Stimulated activated naive CD4-positive, alpha-beta T cell (primary cell): ENCODE measurements around the gene DNAJC16.
"Not testable (repeated sequence)": the region's sequence is repeated elsewhere in the genome, so short reads cannot be mapped to it uniquely, and the experiment has no call there.

Source experiments
- DNase-seq, 6 experiments: peaks; one replicate each; lab custom pipeline; 2025; lab: John Stamatoyannopoulos, UW

The DNAJC16 gene

DNA sequence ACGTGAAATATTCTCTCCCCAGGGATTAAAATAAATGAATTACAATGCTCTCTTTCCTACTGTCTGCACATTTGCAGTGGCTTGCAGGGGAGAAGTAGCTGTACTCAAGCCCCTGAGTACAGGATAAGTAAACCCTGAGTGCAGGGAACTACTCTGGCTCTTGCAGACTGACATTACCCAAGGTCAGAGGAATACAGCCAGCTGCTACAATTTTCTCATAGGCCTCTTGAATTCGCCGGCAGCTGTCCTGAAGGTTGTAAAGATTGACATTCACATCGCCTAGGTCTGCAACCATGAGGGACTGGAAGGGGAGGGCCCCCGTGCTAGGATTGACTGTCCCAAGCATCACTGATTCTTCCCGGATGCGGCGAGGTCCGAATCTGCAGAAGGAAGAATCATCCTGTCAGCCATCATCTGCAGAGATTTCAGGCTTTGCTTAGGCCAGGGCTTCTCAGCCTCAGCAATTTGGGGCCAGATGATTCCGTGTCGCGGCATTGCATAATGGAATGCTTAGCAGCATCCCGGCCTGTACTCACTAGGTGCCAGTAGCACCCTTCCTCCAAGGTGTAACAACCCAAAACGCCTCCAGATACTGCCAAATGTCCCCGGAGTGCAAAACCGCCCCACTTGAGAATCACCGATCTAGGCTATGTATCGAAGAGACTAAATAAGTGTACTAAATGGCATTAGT is 56.5 kb downstream of the DNAJC16 start:
- no peak for DNase-seq

DNA sequence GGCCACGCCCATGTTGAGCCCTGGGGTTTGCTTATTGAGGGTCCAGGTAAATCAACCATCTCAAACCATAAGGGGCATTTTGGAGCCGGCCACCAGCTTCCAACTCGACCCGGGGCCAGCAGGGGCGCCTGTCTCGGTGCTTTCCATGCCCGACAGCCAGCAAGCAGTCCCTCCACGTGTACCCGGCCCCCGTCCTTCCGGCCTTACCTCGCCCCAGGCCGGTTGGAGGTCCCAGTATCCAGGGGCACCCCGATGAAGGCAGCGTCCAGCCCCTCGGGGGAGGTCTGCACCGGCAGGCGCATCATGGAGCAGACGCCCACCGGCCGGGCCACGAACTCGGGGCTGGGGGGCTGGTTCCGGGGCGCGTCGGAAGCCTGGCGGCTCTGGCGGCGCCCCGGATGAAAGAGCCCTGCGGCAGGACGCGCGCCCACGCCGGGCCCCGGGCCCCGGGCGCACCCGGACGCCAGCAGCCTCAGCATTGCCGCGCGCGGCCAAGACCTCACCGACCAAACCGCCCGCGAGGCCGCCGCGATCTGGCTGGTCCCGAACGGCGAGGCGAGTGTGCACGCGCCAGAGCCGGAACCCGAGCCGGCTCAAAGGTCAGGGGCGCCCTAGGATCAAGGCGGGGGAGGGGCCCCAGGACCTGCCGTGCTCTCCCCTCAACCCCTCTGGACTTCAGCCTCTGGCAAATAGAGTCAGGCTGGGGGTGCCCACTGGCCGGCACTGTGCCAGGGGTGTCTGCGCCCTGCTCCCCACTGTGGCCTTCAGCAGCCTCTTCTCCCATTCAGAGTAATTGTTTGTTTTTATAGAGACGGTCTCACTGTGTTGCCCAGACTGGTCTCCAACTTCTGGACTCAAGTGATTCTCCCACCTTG is 58.1 kb downstream of the DNAJC16 start, which contains the start of gene AGMAT:
AGMAT (minus strand) TSS at position 563 of the 875 bp plus-strand sequence; CDS start at position 479, 84 bp downstream.
- DNase-seq = peak in 5 of 6 experiments; percentile 29 to 72 (median 45)

DNA sequence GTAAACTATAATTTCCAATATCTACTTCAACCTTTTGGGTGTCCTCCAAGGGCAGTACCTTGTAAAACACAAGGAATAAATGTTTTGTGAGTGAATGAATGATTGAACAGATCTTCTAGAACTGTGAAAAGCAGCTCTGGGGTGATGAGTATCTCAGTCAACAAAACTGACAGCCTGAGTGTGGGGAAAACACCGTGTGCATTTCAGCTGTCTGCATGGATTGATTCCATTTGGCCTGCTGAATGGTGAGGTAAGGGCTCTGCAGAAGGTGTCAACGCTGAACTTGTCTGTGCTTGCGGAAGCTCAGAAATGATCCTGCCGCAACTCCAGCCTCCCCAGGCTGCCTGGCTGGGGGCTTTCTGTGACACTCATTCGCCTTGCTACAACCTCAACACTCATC is 65.6 kb downstream of the DNAJC16 start:
- no peak for DNase-seq

DNA sequence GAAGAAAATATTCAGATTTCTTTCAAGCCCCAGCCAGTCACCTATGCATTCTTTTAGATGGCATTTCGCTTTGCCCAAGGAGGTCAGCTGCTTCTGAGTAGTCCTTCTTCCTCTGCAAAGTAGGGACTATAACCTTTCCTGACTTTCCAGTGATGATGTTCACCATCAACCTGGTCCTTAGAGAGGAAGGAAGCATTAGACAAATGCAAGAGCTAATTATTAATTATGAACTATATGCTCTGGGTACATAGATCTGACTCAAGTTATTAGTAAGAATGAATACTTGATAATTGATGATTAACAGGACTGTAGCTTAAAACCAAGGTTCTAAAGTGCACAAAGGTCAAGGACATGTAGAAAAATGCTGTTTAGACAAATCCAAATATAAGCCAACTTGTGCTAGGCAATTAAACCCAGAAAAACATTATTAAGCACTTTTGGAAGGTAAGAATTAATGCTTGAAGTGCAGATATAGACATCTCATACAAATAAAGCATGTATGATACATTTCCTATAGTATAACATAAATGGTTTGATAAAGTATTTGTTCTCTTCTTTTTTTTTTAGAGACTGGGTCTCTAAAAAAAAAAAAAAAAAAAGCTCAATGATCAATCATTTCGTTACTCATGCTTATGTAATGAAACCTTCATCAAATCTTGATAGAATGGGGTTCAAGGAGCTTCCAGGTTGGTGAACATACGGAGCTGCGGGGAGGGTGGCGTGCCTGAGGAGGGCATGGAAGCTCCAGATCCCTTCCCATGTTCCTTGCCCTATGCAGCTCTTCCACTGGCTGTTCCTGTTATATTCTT is 69.4 kb downstream of the DNAJC16 start:
- no peak for DNase-seq

DNA sequence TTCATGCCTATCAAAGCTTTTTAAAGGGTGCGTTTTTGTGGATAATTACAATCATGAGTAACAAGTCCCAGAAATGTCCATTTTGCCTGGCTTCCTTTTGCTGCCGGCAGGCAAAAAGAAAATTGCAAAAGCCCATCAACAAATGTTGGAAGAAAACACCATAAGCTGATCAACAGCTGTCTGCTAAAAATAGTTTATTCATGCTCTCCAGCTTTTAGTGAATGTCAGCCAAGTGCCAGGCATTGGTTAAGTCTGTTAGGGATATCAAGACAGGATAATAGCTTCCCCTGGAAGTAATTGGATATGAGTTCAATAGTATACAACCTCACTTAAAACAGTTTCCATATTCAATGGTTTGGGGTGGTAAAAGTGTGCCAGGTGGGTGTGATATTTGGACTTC is 71.8 kb downstream of the DNAJC16 start:
- DNase-seq = no peak

DNA sequence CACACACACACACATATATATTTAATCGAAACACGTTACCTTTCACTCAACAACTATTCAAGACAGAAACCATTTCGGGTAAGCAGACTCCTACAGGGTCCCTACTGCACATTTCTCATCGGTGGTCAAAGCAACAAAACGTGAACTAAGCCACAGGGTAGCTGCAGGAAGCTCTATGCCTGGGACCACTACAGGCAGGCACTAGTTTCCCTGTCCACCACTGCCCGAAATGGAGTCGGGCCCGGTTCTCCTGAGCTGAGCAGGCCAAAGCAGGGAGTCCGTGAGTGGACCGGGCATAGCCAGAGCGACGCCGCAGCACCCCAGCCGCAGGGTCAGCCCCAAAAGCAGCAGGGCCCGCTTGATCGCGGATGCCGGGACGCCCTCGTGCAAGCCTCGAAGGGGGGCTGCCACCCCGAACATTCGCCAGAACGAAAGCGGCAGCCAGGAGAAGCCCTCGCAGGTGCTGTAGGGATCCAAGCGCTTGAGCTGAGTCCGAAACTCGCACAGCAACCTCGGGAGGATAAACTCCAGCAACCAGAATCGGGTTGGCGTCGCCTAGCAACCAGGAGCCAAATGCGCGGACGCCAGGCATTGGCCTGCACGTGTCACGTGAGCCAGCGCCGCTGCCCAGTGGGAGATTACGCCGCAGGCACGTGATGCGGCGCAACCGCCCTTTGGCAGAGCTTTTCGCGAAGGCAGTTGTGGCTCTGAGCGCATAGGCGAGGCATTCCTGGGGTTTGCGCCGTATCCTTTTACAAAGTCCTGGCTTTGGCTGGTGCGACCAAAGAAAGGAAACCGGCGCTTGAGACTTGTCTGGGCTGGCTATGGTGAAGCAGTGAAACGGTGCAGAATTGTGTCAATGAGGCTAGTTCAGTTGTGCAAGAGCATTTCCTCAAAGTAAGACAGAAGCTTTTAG is 76.7 kb downstream of the DNAJC16 start:
- DNase-seq = peak; percentile 86 to 94 (median 89)

DNA sequence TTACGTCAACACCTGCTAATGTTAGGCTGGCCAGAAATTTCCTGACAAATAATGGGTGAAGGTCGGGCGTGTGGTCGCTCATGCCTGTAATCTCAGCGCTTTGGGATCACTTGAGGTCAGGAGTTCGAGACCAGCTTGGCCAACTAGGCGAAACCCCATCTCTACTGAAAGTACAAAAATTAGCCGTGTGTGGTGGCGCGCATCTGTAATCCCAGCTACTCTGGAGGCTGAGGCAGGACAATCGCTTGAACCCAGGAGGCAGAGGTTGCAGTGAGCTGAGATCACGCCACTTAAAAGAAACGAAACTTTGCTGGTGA is 77.3 kb downstream of the DNAJC16 start:
- DNase-seq = not testable (repeated sequence)

DNA sequence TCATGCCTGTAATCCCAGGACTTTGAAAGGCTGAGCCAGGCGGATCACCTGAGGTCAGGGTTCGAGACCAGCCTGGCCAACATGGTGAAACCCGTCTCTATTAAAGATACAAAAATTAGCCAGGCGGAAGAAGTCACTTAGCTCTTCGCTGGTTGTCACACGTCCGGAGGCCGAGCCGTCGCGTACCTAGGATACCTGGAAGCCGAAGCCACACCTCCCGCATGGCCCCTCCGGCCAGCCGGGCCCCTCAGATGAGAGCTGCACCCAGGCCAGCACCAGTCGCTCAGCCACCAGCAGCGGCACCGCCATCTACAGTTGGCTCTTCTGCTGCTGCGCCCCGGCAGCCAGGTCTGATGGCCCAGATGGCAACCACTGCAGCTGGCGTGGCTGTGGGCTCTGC is 77.8 kb downstream of the DNAJC16 start:
- DNase-seq = not testable (repeated sequence)

DNA sequence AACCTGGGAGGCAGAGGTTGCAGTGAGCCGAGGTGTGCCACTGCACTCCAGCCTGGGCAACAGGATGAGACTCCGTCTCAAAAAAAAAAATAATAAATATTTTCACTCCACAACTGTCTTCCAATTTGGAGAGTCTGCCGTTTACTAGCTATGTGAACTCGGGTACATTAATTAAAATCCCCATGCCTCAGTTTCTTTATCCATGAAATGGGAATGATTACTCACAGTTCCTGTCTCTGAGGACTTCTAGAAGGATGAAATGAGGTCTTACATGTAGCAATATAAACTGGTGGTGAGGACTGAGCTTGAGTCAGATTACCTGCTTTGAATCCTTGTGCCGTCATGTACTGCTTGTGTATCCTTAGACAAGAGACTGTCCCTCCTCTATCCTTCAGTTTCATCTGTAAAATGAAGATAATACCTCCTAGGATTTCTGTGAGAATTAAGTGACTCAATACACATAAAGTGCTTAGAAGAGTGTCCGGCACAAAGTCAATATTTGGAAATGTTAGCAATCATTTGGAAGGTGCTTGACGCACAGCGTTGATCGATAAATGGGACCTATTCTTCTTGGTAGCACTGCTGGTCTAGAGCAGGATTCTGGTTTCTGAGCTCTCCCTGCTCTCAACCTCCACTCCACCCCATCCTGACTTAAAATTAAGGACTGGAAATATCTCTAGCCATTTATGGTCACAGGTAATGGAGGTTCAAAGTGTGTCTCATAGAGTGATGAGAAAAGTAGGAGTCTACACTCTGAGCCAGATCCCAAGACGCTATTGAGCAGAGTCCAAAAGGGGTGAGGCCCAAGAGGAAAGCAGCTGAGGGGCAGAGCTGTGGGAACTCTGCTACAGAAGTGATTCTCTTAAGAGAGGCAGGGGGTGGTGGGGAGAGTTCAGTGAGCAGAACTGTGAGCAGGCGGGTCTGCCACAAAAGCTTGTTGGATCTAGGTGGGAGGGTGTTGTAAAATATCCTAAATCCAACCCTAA is 79.0 kb downstream of the DNAJC16 start:
- DNase-seq = no peak

DNA sequence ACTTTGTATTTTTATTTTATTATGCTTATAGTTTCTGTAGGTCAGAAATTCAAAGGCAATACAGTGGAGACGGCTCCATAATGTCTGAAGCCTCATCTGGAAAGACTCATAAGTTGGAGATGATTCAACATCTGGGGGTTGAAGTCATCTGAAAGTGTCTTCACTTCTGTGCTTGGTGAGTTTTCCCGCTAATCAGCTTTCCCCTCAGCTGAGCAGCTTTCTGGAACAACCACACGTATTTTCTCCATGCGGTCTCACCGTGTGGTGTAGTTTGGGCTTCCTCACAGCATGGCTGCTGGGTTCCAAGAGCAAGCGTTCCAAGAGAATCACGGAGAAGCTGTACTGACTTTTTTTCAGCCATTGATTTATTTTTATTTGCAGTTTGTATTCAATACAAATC is 83.0 kb downstream of the DNAJC16 start:
- DNase-seq = no peak

DNA sequence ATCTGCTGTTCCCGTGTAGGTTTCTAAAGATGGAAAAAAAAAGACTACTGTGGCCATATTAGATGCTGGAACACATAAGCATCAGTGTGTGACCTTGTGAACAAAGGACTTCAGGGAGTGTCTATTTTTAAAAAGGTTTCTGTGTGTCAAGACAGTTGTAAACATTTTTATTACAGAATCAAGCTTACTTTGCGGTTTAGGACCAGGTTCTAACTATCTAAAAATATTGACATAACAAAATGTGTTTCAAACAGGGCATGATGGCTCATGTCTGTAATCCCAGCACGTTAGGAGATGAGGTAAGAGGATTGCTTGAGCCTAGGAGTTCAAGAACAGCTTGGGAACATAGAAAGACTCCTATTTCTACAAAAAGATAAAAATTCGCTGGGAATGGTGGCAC is 83.5 kb downstream of the DNAJC16 start:
- no peak for DNase-seq

DNA sequence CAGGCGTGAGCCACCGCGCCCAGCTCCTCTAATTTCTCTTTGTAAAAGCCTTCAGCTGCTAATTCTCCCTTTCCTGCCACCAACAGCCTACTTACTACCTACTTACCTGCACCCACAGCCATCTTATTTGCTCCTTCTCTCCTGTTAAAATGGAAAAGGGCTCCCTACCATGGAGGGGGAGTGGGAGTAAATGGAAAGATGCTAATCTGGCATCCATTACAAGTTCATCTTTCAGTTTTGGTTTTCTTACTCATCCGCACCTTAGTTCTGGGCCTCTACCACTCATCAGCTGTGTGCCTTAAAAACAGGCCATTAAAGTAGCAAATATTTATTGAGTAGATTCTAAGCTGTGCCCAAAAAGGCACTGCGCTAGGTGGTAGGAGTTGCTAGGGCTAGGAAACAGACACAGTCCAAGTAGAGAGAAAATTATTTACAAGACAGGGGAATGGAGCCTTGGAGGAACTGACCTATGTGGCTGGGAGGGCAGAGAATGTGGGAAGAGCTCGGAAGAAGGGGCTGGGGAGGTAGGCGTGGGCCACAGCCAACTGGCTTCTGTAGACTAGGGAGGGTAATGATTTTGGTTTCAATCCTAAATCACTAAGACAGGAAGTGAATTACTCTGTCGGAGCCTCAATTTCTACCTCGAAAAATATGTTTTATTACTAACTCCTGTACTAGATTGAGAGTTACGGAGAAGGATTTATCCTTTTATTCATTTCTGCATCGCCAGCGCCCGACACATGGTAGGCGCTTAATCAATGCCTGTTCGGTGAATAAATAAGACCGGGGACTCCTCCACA is 89.9 kb downstream of the DNAJC16 start:
- no peak for DNase-seq

DNA sequence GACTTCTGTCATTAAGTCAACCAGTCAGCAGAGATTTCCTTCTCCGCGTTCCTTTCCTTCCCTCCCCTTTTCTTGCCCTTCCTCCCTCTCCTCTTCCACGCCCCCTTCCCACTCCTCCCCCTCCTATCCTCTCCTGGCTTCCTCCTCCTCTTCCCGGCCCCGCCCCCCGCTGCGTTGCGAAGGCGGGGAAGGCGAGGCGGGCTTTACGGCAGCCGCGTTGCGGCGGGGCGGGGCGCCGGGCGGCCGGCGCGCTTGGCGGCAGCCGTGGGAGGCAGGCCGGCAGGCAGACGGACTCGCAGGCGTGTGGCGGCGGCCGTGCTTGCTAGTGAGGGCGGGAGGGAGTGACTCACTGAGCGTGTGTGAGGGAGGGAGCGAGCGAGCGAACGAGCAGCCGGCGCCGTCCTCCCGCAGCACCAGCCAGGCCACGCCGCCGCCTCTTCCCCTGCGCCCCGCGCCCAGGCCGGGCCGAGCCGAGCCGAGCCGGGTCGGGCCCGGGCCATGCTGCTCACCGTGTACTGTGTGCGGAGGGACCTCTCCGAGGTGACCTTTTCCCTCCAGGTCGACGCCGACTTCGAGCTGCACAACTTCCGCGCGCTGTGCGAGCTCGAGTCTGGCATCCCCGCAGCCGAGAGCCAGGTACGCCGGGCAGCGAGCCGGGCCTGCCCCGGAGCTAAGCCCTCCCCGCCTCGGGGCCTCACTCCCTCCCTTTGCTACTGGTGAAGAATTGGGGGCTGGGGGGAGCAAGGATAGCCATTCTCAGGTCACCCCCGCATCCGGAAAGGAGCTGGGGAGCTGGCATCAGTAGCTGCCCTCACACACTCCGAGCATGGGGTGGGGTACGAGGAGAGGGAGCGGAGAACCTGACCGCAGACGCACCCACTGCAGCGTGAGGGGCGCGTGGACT is 90.8 kb downstream of the DNAJC16 start, which contains the start of gene DDI2:
DDI2 (plus strand) TSS at position 286 of the 904 bp plus-strand sequence; CDS start at position 499, 213 bp downstream.
- DNase-seq = peak; percentile 85 to 94 (median 88)

DNA sequence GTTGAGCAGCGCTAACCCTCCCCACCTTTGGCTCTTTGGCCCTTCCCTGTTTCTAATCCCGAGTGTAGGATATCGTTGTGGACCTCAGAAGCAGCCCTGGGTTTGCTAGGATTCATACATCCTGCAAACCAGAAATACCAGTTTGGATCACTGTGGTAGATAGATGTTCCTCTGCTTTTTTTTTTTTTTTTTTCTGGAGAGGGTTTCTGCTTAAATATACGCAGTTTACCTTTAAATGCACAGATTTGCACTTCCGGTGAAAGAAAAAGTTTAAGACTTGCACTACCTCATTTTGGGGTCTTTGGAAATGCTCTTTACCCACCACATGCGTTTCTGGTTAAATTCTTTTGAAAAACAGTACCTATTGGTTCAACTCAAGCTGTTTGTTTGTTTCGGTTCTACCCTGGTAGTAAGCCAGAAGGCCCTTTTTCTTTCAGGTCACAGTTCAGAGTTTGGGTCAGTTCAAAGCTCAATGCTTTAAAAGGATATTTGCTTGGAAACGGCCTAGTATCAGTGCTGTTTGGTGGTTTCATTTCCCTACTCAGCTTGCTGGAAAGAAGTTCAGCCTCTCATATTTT is 91.5 kb downstream of the DNAJC16 start:
- DNase-seq = peak in 1 of 6 experiments; percentile 21

DNA sequence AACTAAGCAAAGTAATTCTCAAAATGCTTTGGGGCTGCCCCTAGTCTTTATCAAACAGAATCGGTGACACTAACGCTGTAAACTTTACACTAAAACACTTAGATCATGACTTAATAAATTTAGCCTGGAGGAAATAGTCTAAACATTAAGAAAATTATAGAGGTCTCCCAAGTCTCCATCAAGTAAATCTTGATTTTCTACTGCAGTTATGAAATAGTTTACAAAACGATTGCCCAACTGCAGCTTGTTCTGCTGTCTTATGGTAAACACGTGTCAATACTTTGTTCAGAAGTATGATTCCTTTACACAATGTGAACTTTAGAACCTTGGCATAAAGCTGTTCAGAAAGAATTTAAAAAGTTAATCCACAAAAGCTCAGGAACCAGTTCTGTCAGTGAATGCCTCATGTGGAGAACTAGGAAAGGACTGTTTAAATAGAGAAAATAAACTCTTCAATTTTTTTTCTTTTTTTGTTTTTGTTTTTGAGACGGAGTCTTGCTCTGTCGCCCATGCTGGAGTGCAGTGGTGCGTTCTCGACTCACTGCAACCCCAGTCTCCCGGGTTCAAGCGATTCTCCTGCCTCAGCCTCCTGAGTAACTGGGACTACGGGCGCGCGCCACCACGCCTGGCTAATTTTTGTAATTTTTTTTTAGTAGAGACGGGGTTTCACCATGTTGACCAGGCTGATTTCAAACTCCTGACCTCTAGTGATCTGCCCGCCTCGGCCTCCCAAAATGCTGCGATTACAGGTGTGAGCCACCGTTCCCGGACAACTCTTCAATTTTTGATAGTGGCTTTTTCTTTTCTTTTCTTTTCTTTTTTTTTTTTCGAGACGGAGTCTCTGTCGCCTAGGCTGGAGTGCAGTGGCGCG is 92.2 kb downstream of the DNAJC16 start:
- DNase-seq = no peak

DNA sequence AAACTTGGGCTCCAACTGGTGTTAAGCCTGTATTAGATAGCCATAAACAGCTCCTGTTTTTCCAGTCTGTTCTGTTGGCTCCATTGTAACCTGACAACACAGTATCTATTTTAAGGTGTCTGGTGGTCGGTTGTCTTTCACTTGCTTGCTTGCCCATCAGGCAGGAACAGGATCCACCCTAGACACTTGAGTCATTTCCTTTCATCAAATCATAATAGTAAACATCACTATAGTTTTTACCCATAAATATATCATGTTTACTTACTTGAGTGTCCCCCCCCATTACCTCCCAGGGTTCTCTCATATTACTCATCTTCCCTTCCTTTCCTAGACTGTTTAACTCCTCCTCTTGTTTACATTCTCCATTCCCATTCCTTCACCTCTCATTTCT is 93.5 kb downstream of the DNAJC16 start:
- no peak for DNase-seq
